Cerebellar cortex (tissue), 1 donor: ENCODE results near the gene TMEM178B.
"Not testable (repeated sequence)": the region's sequence is repeated elsewhere in the genome, so short reads cannot be mapped to it uniquely, and the experiment has no call there.

Experiments used
- DNase-seq: peaks from one replicate; pipeline ENCODE4 v3.0.0-alpha.2; 2015; ENCODE audit warnings: low spot score

Gene TMEM178B

DNA sequence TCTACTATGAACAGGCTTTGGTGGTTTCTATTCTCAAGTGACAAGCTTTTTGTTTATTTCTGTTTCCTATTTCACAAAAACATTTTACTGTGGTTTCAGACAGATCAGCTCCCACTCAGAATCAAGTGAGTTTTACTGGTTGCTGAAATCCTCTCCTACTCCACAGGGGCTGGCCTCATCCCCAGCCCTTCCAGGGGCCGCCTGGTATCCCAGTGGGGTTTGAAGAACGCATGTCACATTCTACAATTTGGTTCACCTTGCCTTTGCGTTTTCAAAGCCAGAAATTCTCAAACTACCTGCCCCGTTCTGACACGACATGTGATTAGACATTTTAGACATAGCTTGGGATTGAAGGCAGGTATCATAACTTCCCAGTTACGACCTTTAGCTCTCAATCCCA is 316.5 kb downstream of the TMEM178B start:
- DNase-seq, result no peak

DNA sequence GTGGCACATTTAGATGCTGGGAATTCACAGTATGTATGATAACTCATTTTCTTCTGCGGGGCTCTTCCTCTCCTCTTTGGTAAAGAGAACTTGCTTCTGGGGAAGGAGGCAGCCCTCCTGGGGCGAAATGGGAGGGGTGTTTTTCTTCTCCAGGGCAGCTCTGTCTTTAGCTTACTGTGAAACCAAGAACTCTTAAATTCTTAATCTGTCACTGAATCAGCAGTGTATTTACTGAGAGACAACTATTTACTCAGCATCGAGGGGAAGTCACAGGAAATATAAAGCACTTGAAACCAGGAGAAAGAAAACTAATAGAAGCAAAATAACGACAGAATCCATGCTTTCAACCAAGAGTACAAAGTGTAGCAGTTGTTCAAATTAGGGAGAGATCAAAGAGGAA is 319.2 kb downstream of the TMEM178B start:
- DNase-seq, result no peak

DNA sequence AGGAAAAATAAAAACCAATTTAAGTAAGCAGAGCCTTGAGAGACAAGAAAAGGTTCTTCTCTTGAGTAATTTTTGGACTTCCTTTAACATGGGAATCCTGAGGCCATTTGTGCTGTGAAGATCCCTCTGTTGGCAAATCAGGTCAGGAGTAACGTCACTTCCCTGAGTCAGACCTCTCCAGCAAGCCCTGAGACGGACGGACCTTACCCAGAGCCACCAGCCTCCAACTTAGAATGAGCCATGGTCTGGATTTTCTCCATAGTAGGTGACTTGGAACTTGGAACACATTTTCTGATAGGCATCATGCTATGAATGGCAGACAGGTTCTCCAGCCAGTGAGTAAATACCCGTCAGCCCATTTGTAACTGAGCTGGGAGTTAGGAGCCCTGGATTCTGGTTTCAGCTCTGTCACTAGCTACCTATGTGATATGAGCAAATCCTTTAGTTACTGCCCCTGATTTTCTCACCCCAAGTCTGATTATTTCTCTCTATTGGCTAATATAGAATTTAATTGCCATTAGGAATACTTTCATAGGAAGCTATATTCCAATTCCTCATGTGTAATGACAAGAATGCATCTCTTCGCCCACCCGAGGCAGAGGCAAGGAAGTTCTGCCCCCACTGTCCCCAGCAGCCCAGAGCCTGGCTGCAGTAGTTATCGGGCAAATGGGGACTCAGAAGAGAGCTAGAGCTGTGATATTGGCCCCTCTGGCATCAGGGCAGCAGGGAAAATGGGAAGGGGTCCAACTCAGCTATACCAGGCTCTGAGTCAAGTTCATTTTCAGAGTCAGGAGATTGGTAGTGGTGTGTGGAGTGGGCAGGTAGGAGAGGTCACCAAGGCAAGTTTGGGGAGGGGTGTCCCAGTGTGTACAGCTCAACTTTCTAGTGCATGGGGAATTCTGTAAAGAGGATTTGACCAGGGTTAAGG is 323.6 kb downstream of the TMEM178B start:
- DNase-seq, result peak; percentile 11

DNA sequence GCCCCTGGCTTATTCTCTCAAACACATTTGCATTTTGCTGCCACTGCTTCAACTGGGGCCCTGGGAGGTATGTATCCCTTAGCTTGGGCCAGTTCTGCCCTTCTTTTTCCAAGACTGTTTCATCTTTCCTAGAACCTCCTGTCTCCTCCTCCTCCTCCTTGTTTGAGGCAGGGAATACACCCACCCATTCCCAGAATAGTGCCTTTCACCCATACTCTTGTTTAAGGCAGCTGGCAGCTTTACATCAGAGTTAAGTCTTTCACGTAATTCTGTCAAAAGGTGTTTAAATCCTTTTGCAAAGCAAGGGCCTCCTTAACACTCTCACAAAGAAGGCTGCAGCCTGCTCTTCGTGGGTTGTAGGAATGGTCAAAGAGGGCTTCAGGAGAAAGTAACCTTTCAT is 326.5 kb downstream of the TMEM178B start:
- no peak for DNase-seq

DNA sequence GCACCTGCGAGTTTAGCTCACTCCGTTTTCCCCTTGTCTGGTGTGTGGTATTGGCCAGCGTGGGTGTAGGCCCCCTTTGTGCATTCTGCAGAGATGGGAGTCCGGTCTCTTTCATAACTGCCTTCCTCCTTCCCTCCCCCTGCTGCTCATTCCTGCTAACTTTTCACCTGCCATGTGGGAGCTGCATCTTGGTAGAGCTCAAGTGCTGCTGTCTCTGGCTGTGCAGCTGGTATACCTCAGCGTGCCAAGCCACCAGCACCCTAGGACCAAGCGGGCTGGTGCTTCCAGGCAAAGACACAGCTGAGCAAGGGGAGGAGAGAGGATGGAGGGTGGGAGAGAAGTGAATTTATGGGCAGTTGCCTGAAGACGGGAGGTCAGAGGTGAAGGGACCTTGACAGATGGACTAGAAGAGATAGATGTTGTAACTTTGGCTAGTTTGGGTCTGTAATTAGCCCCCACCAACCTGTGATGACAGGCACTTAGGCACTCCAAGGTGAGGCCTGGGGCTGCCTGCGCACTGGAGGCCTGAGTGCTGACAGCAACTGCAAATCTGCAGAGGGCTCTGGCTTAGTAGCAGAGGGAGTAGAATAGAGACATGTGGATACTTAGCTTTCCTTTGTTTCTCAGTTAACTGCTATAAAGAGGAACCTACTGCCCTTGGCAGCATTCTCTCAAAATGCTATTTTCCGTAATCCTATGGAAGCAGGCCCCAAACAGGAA is 328.6 kb downstream of the TMEM178B start:
- no peak for DNase-seq

DNA sequence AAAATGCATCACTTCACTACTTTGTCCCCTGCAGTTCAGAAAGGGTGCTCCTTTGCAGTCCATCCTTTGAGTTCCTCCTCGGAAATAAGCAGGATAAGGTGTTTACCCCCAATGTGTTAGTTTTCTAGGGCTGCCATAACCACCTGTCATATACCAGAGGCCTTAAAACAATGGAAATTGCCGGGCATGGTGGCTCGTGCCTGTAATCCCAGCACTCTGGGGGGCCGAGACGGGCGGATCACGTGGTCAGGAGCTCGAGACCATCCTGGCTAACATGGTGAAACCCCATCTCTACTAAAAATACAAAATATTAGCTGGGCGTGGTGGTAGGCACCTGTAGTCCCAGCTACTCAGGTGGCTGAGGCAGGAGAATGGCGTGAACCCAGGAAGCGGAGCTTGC is 330.0 kb downstream of the TMEM178B start:
- not testable (repeated sequence) for DNase-seq

DNA sequence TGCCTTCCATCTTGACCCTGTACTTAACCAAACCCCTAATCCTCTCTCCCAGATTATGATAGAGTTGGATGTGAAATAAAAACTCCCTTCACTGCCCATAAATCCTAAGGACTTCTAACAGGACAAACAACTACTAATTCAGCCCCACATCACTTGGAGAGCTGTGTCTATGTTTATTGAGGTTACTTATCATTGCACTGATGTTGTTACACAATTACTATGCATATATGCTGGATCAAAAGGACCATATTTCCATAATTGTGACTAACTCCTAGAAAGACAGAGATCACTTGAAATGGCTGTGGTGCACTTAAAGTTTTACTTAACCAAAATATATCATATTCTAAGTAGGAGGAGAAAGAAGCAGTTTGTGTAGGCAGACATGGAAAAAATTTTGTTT is 332.5 kb downstream of the TMEM178B start:
- no peak for DNase-seq

DNA sequence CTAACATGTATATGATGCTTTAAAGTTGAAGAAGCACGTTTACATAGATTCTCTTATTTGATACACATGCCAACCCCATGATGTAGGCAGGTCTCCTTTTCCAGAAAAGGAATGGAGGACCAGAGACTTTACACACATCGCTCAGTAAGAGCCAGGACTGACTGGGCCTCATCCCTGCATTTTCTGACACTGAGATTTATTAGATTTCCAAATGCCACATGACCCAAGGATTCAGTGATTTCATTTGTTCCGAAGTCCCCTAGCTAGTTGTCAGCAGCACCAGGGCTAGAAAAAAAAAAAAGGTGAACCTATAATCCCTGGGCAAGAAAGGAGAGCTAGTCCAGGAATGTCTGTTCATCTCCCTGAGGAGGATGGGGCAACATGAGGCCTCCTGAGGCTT is 334.0 kb downstream of the TMEM178B start:
- DNase-seq, result no peak

DNA sequence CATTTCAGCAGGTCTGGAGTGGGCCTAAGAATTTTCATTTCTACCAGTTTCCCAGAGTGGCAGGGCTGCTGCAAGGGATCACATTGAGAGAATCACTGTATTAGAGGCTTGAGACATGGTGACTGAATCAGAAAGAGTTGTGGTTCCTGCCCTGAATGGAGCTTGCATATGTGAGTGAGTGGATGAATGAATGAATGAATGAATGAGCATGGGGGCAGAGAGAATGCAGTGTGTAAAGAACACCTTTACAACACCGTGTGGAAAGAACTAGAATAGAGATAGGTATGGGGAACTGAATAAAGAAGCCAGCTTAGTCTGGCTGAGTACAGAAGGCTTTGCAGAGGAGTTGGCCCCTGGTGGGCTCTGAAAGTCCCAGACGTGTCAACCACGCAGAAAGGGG is 334.6 kb downstream of the TMEM178B start:
- no peak for DNase-seq

DNA sequence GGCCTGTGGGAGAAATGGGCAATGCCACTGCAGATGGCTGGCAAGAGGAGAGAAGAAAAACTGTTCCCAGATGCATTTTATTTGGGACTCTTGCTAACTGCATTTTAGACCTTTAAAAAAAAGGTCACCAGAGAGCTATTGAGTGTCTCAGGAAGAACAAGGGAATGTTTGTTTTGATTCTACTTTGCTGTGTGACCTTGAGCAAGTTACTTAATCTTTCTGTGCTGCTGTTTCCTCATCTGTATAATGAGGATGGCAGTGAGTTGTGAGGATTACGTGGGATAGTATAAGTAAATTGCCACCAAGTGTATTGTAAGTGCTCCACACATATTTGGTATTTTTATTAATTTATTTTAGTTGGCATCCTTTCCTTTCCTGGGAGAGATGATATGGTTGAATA is 335.4 kb downstream of the TMEM178B start:
- no peak for DNase-seq

DNA sequence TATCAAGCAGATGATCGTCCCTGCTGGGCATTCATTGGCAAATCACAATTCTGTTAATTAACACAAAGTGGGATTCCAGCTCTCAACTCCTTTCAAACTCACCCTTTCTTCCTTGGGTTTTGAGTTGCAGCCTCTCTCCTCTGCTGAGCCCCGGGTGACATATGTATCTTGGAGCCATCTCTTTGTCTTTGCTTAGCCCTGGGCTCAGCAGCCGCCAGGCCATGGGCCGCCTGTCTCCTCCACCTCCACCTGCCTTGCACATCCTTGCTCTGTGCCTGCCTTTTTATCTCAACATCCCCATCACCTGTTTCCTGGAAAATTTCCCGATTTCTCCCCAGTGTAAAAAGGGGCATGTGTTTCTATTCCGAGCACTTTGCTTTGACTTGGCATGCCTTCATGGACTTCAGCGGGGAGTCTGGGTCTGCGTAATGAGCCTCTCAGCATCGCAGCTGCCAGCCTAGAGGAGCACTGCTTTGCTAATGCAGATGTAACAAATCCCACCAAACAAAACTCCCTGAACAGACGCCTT is 336.0 kb downstream of the TMEM178B start:
- peak; percentile 55 for DNase-seq

DNA sequence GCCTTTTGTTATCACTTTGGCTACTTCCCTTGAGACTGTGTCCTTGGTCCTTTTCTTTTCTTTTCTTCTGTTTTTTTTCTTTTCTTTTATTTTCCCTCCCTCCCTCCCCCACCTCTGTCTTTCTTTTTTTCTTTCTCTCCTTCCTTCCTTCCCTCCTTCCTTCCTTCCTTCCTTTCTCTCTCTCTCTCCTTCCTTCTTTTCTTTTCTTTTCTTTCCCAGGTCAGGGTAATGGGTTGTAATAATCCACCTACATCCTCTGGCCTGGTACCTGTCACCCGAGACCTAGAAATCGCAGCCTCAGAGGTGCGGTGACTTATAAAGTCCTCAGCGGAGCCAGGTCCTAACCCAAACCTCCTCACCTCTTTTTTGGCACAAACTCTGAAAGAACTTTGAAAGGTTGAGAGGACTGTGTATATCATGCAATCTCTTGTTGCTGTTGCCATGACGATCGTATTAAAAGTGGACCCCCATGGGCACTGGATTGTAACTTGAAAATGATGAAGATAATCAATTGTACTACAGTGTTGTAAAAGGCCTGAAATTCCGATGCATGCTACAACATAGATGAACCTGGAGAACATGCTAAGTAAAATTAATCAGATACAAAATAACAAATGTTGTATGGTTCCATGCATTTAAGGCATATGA is 336.6 kb downstream of the TMEM178B start:
- no peak for DNase-seq

DNA sequence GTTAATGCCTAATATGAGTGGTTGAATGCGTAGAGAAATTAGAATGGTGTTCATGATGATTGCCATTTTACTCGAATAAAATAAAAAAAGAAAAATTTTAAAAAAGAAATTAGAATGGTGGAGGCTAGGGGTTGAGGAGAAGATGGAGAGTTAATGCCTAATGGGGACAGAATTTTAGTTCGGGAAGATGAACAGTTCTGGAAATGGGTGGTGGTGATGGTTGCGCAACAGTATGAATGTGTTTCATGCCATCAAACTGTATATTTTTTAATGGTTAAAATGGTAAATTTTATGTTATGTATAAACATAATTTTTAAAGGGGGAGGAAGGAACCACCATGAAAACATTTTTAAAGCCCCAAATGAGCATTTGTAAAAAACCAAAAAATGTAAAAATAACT is 337.3 kb downstream of the TMEM178B start:
- DNase-seq, result no peak

DNA sequence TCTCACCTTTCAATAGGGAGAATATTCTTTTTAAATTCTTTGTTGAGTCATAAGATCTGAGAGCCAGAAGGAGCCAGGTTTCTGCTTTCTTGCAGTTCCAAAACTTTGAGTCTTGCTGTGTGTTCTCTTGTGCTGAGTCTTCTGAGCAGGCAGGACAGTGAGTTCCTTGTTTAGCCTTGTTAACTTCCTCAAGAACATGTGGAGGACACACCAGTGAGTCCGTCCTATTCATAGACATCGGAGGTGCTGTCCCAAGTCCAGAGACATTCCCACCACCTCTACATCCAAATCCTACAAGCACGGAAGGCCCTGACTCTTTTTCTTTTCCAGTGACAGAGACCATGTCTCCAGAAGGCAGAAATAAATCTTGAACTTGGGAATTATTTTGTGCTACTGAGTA is 342.1 kb downstream of the TMEM178B start:
- no peak for DNase-seq

DNA sequence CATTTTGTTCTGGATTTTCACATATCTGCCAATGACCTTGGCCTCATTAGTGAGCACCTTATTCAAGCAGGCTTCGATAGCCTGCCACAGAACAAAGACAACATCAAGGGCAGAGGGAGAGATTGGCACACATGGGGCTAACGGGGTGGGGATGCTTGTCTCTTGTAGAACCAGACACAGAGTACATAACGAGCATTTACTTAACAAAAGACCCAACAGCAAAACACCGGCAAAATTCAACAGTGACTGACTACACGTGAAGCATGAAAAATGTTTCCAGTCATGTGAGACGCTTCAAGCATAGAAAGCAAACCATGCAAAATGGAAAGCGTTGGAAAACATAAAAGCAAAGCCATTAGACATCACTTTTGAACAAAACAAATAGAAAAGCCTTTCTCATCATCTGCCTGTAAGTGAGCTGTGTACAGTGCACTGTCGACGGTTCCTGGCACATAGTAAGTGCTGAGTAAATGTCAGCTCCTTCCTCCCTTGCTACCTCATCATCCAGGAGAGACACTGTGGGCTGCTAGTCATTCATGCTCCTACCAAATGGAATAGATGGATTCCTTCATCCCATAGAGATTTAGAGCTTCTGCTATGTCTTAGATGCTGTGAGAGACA is 342.9 kb downstream of the TMEM178B start:
- DNase-seq, result no peak

DNA sequence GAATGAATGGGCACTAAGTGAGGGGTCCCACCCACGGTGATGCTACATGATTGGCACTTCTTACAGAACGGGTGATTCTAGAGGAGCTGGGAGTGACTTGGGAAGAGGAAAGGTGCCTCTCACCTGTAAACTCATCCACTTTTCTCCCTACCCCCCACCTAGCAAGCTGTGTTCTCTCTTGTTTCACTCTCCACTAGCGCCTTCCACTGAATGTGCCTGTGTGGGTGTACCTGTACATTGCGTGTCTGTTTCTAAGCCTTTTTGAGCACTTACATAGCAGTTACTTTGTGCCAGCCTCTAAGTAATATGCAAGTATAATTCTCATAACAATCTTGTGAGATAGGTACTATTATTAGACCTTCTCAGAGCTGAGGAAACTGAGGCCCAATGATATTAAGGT is 343.6 kb downstream of the TMEM178B start:
- DNase-seq, result no peak

DNA sequence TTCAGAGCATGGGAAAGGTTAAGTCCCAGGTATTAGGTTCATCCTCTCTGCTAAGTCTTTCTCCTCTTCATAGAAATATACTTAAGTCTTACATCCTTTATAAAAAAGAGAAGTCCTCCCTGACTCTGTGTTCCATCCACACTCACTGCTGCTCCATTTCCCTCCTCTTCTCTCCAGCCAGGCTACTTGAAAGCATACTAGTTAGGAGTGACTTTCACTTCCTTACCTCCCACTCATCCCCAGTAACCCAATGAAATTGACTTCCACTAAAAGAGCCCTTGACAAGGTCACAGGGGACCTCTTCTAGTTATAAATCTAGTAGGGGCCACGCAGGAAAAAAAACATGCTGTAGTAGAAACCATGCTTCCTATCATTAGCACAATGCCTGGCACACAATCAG is 344.2 kb downstream of the TMEM178B start:
- no peak for DNase-seq

DNA sequence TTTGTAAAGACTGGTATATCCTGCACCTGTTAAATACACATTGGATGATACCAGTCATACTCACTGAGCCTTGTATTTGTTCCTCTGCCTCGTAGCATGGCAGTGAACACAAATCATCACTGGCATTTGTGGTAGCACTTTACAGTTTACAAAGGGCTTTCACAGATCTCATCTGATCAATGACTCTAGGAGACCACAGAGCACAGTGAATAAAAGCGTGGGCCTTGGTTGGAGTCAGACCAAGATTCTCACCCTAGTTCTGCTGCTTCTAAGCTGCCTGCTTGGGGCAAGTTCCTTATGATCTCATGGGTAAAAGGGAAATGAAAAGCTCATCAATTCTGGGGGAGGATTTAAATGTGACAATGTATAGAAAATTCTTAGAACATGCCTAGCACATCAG is 347.4 kb downstream of the TMEM178B start:
- no peak for DNase-seq

DNA sequence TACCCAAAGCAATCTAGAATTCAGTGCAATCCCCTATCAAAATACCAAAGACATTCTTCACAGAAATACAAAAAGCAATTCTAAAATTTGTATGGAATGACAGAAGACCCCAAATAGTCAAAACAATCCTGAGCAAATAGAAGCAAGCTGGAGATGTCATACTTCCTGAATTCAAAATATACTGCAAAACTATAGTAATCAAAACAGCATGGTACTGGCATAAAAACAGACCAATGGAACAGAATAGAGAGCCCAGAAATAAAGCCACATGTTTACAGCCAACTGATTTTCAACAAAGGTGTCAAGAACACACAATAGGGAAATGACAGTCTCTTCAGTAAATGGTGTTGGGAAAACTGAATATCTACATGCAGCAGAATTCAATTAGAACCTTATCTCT is 353.3 kb downstream of the TMEM178B start:
- no peak for DNase-seq

DNA sequence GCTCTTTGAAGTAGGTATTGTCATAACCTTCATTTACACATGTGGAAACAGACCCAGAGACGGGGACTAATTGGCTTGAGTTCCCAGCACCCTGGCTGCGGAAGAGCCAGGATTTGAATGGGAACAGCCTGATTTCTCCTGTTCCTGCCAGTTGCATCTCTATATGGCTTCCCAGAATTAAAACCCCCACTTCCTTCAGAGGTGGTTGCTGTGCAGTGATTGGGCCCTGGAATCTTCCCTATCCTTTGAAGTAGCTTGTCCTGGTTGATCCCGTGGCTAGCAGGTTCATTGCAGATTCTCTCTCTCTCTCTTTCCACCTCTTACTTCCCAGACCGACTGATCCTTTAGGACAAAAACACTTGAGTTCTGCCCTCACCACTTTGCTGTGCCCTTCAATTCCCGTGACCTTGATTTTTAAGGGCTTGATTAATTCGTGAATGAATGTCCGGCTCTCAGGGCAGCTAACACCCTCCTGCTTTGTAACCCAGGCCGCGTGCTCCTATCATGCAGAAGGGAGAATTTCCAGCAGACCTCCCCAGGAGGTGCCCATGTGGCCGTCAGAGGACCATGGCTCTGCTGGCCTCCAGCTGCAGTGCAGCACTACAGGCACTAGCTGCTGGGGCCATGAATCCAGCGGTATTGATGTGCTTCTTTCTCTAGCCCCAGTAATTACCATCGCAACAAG is 356.7 kb downstream of the TMEM178B start:
- DNase-seq, result no peak

DNA sequence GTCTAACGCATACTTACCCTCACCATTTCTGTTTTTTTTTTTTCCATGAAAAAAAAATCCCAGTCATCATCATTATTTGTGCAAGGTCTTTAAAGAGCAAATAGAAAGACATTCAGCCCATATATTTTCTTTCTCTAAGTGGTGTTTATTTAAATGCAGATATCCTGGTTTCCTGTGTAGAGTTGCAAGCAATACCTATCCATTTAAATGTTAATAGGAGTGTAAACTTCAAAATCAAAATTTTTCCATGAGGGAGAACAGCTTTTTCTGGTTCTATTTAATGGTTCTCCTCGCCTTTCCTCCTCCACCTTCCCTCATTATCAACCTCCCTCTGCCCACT is 357.2 kb downstream of the TMEM178B start:
- DNase-seq, result no peak

DNA sequence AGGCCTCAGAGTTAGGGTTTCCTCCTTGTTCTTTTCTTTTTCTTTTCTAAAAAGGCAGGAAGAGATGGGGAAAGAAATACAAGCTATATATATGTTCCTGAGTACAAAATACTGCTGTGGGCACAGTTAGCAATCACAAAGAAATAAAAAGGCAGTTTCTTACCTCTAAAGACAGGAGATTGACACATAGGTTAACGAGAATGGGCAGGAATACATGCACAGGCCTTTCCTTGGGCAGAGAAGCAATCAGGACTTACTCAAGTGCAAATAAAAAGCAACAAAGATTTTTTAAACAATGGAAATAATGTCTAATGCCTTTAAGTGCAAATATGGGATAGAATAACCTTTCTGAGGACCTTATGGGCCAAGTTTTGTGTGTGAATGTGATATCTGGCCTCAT is 357.8 kb downstream of the TMEM178B start:
- DNase-seq, result no peak
